GM18951 (cell line): ENCODE data around the gene MAP2K3.
"Not testable (repeated sequence)": the region's sequence is repeated elsewhere in the genome, so short reads cannot be mapped to it uniquely, and the experiment has no call there.

Experiments used
- POLR2A ChIP-seq: IDR thresholded peaks from 4 replicates; pipeline ENCODE4 v1.6.1; 2011; ENCODE audit warnings: mild to moderate bottlenecking; ENCODE audit not compliant: insufficient read length, insufficient read depth; ENCODE audit errors: extremely low read depth
- in situ Hi-C: fragments of 300-500 bp; cut with MboI; formaldehyde crosslinking; loops from one replicate; pipeline ENCODE4 v1.12.0; 2022; ENCODE audit warnings: low sequenced_read_pairs, mixed read lengths, inconsistent platforms; ENCODE audit not compliant: unreplicated experiment

MAP2K3 gene

GRCh38 chr17:21313320-21313719, 28.8 kb downstream of the MAP2K3 start:
- no peak for TF ChIP-seq POLR2A
- in situ Hi-C loops, result loop anchor here (25.0 kb wide), 1 partner anchor 774 kb away; no protein-coding TSS in a partner anchor

- in situ Hi-C loops, result loop anchor here (25.0 kb wide), 1 partner anchor 774 kb away; no protein-coding TSS in a partner anchor
Observed at GRCh38 chr17:21313761-21314160, 29.2 kb downstream of the MAP2K3 start.

- in situ Hi-C loops, result loop anchor here (25.0 kb wide), 1 partner anchor 773 kb away; no protein-coding TSS in a partner anchor
Observed at GRCh38 chr17:21314261-21314664, 29.8 kb downstream of the MAP2K3 start.

GRCh38 chr17:21314701-21315111, 30.2 kb downstream of the MAP2K3 start:
- in situ Hi-C loops, result loop anchor here (25.0 kb wide), 1 partner anchor 773 kb away; no protein-coding TSS in a partner anchor

DNA sequence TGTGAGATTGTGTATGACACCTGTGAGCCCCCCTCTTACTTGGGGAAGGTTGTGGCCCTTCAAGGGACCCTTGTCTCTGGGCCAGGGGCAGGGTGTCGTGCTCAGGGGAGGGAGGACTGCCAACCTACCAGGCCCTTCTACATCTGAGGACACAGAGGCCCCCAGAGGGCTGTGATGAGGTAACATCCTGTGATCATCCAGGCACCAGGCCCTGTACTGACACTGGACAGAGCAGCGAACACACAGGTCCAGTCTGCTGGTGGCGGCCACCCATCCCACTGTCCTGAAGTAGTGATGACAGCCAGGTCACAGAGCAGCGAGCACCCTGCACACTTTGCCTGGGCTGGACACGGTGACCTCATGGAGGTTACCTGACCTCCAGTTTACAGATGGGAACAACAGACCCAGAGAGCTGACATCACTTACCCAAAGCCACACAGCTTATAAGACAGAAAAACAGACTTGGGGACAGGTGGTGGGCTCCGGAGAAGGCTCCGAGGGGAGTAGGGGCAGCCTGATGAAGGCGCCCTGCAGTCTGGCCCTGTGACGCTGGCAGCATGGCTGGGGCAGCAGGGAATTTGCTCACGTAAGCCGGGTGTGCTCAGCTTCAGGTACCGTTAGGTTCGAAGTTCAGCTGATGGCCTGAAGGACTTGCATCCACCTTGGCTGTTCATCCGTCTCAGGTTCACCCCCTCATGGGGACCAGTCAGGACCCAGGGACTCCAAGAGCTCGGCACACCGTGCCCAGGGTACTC, 30.9 kb downstream of the MAP2K3 start:
- in situ Hi-C loops, result loop anchor here (25.0 kb wide), 1 partner anchor 772 kb away; no protein-coding TSS in a partner anchor

- in situ Hi-C loops, result loop anchor here (25.0 kb wide), 1 partner anchor 771 kb away; no protein-coding TSS in a partner anchor
Observed at GRCh38 chr17:21316212-21316886, 31.8 kb downstream of the MAP2K3 start.

GRCh38 chr17:21316887-21317500, 32.5 kb downstream of the MAP2K3 start:
- in situ Hi-C loops, result loop anchor here (25.0 kb wide), 1 partner anchor 770 kb away; no protein-coding TSS in a partner anchor

GRCh38 chr17:21317821-21318220, 33.3 kb downstream of the MAP2K3 start:
- in situ Hi-C loops, result loop anchor here (25.0 kb wide), 1 partner anchor 769 kb away; no protein-coding TSS in a partner anchor

DNA sequence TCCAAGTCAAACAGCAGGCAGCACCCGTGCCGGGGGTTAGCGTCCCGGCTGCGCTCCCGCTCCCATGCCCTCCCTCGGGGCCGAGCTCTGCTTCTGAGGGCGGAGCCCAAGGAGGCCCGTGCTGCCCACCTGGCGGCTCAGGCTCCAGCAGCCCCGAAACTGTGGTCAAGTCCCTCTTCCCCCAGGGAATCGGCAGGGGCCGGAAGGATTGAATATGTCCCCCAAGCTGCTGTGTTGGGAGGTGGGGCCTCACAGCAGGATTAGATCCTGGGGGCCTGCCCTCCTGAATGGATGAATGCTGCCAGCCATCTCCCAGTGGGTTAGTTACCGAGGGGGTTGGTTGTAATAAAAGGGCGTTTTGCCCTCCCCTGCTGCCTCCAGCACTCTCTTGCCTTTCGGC, 33.9 kb downstream of the MAP2K3 start:
- no peak for TF ChIP-seq POLR2A
- in situ Hi-C loops, result loop anchor here (25.0 kb wide), 1 partner anchor 769 kb away; no protein-coding TSS in a partner anchor

DNA sequence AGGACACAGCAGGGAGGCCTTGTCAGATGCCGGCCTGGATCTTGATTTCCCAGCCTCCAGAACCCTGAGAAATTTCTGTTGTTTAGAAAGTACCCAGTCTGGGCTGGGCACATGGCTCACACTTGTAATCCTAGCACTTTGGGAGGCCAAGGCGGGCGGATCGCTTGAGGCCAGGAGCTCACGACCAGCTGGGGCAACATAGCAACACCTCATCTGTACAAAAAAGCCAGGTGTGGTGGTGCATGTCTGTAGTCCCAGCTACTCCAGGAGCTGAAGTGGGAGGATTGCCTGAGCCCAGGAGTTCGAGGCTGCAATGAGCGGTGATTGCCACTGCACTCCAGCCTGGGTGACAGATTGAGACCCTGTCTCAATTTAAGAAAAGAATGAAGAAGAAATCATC, 34.3 kb downstream of the MAP2K3 start:
- in situ Hi-C loops, result loop anchor here (25.0 kb wide), 1 partner anchor 768 kb away; no protein-coding TSS in a partner anchor

DNA sequence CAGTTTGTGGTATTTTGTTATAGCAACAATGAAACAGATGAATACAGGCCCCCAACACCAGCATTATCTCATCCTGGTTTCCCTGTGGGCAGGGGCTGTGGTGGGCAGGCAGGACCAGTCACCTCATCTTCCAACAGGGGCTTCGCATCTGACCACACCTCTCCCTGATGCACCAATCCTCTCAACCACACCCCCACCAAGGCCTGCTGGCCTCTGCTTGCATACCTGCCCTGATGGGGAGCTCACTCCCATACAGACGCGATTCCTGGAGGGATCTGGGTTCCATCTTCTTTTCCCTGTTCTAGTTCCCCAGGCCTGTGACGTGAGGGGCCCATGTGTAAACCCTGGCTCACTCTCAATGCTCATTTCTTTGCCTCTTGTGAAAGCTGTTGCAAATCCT, 34.7 kb downstream of the MAP2K3 start:
- in situ Hi-C loops, result loop anchor here (25.0 kb wide), 1 partner anchor 768 kb away; no protein-coding TSS in a partner anchor

DNA sequence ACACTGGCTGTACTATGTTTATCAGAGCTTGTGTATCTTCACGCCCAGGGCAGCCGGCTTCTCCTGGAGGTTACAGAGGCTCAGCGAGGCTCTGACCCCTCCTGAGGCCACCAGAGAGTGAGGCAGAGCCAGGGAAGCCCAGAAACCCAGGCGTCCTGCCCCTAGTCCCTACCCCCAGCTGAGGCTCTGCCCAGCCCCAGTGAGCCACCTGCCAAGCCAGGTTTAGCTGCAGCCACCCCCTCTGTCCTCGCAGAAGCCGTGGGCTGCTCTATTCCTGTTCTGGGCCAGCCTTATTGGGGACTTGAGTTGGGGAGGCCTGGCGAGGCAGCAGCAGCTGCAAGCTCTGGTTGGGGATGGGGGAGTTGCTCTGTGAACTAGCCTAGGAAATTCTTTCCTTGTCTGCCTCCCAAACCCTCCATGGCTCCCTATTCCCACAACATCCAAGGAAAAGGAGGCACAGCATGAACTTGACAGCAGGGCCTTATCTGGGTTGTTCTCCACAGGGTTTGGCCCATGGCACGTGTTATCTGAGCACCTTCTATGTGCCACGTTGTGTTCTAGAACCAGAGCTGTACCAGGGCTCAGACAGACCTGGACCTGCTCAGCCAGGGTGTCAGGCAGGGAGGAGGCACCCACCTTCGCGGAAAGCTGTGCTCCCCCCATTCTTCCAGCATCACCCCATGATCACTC, 35.3 kb downstream of the MAP2K3 start:
- in situ Hi-C loops, result loop anchor here (5.0 to 25.0 kb wide), 2 partner anchors 442 to 767 kb away; no protein-coding TSS in a partner anchor

DNA sequence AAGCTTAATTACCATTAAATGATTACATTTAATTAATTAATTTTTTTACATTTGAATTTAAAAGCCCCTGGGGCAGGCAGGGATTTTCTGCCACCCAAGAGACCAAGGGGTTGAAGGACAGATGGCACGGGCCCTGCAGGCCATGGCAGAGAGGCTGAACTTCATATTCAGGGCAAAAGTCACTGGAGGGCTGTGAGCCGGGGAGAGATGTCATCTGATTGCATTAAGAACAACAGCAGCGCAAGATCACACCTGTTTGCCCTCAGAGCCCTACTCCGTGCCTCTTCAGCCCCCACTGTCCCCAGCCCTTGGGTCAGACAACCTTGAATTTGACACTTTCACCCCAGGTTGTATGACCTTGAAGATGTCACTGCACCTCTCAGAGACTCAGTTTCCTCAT, 35.9 kb downstream of the MAP2K3 start:
- in situ Hi-C loops, result loop anchor here (5.0 to 25.0 kb wide), 2 partner anchors 442 to 767 kb away; no protein-coding TSS in a partner anchor

DNA sequence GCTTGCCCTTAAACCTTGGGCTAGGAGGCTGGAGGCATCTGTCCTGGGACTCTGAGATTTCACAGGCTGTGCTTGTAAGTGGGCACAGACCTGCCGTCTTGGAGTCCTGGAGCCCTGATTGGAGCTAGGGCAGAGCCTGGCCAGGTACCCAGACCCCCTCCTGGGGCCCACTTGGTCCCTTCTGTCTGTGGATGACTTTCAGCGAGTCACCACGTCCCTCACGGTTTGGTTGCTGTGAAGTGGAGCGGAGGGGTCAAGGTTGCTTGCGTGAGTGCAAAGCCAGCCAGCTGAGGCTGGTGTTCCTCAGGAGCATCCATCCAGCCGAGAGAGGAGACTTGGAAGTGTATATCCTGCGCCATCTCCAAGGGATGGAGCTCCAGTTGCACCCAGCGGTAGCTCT, 36.5 kb downstream of the MAP2K3 start:
- in situ Hi-C loops, result loop anchor here (5.0 to 25.0 kb wide), 2 partner anchors 441 to 766 kb away; no protein-coding TSS in a partner anchor

GRCh38 chr17:21321744-21322191, 37.3 kb downstream of the MAP2K3 start:
- in situ Hi-C loops, result loop anchor here (5.0 to 25.0 kb wide), 2 partner anchors 441 to 766 kb away; no protein-coding TSS in a partner anchor

DNA sequence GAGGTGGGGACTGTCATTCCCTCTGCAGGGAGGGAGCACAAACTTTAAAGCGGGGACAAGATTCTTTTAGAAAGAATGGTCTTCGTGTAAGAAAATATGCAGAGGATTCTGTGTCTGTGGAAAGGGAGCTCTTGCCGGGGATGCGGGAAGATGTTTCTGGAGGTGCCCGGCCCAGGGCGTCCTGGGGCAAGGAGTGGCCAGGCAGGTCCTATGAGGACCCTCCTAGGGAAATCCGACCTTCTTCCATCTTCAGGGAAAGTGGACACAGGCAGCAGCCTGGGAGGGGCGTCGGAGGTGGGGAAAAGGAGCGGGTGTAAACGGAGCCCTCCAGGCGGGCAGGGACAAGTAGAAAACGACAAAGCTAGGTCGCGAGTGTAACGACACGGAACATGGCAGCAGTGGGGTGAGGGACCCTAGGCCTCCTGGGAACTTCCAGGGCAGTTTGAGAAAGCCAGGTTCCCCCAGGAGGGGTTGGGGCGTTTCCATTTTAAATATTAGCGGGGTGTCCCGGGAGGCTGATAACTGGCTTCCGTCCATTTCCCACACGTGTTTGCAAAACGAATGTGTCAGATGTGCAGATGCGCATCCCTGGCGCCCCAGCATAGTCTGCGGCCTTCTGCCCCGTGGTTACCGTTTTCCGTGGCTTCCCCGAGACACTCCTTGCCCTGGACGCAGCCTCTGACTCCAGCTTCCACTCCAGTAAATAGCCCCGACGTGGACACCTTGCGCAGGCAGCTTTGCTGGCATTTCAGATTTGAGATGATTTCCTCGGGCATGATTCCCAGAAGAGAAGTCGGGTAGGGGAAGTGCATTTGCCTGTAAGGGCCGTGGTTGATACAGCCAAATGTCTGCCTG, 39.0 kb downstream of the MAP2K3 start:
- in situ Hi-C loops, result loop anchor here (5.0 to 25.0 kb wide), 2 partner anchors 439 to 764 kb away; no protein-coding TSS in a partner anchor

DNA sequence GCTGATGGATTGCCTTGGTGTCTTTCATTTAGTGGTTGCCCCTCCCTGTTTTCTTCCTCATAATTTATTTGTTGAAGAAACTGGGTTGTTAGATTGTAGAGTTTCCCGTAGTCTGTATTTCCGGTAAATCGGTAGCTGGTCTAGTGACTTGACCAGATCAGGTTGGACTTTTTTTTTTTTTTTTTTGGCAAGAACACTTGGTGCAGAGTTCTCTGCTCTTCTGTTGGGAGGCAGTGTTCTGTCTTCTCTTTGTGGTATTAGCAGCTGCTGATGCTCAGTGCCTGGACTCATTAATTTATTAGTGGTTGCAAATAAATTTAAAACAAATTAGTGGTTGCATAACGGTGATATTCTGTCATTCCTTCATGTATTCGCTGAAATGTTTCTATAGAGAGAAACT, 40.2 kb downstream of the MAP2K3 start:
- in situ Hi-C loops, result loop anchor here (5.0 to 25.0 kb wide), 2 partner anchors 438 to 763 kb away; no protein-coding TSS in a partner anchor

- in situ Hi-C loops, result not testable (repeated sequence)
Observed at GRCh38 chr17:21327921-21328320, 43.4 kb downstream of the MAP2K3 start.
